ENCODE measurements around the gene HTR2C.

DNA sequence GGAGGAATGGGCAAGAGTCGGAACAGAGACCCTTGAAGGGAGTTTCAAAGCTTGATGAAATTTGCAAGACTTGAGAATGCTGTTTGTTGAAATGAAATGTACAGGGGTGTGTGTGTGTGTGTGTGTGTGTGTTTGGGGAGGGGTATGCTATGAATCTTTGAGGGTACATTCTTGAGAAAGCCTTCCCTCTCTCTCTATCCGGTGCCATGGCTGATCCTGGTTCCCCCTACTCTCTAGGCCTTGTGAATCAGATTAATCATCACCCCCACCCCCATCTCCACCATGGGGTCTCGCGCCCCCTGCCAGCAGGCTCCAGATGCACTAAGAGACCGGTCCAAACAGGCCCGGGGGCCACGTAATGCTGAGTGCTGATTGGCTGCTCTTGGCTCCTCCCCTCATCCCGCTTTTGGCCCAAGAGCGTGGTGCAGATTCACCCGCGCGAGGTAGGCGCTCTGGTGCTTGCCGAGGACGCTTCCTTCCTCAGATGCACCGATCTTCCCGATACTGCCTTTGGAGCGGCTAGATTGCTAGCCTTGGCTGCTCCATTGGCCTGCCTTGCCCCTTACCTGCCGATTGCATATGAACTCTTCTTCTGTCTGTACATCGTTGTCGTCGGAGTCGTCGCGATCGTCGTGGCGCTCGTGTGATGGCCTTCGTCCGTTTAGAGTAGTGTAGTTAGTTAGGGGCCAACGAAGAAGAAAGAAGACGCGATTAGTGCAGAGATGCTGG lies at the start of gene HTR2C:
- no peak for TF ChIP-seq EZH2phosphoT487 (IDR thresholded peaks at IDR 0.05; ENCODE audit: low read depth)
- TF ChIP-seq, protein P1, sequence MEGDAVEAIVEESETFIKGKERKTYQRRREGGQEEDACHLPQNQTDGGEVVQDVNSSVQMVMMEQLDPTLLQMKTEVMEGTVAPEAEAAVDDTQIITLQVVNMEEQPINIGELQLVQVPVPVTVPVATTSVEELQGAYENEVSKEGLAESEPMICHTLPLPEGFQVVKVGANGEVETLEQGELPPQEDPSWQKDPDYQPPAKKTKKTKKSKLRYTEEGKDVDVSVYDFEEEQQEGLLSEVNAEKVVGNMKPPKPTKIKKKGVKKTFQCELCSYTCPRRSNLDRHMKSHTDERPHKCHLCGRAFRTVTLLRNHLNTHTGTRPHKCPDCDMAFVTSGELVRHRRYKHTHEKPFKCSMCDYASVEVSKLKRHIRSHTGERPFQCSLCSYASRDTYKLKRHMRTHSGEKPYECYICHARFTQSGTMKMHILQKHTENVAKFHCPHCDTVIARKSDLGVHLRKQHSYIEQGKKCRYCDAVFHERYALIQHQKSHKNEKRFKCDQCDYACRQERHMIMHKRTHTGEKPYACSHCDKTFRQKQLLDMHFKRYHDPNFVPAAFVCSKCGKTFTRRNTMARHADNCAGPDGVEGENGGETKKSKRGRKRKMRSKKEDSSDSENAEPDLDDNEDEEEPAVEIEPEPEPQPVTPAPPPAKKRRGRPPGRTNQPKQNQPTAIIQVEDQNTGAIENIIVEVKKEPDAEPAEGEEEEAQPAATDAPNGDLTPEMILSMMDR (IDR thresholded peaks at IDR 0.05; ENCODE audit: low read depth, low read length), result no peak

Measured in OCI-LY3 (cell line).